WTC11 (cell line): ENCODE results near the gene MAST4. TPM values are rescaled to one million over a fixed set of nuclear protein-coding genes. Genes with fewer than 3 reads are reported as not detected.
A peak's percentile ranks its signal among the peaks of the same experiment; 100 is the strongest.

Experiments used
- ATAC-seq: fragments of 200-7000 bp; cut with Tn5 transposase; 2 replicates; pipeline ENCODE4 v1.10.0; 2021; ENCODE audit warnings: mild to moderate bottlenecking, moderate library complexity
- CTCF ChIA-PET: fragments of 300-600 bp; sonication (Branson Sonifier 250); formaldehyde crosslinking; loops from one replicate; lab custom pipeline; 2021; ENCODE audit warnings: antibody characterized with exemption; lab: Charles Lee
- POLR2A ChIA-PET: fragments of 350-600 bp; sonication (Branson Sonifier 250); formaldehyde crosslinking; loops from one replicate; lab custom pipeline; 2021; ENCODE audit warnings: antibody characterized with exemption; lab: Charles Lee
- DNase-seq: peaks from one replicate; pipeline ENCODE4 v3.0.0; 2021; ENCODE audit warnings: low spot score
- H3K27ac Mint-ChIP-seq: 2 replicates; pipeline ENCODE4 v1.8.0; 2021; ENCODE audit warnings: mixed read lengths
- H3K27me3 Mint-ChIP-seq: 2 replicates; pipeline ENCODE4 v1.8.0; 2021; ENCODE audit warnings: low read depth, mild to moderate bottlenecking, moderate library complexity, mixed read lengths
- H3K36me3 Mint-ChIP-seq: 2 replicates; pipeline ENCODE4 v1.8.0; 2021; ENCODE audit warnings: mixed read lengths
- H3K4me1 Mint-ChIP-seq: 2 replicates; pipeline ENCODE4 v1.8.0; 2022; ENCODE audit warnings: mixed read lengths
- H3K4me3 Mint-ChIP-seq: 2 replicates; pipeline ENCODE4 v1.8.0; 2021; ENCODE audit warnings: mild to moderate bottlenecking, moderate library complexity, mixed read lengths
- H3K9me3 Mint-ChIP-seq: 2 replicates; pipeline ENCODE4 v1.8.0; 2021; ENCODE audit warnings: mixed read lengths
- AR ChIP-seq: fragments of 250-450 bp; sonication (Bioruptor Pico); IDR thresholded peaks from 2 replicates; pipeline ENCODE4 v1.9.0; 2021; ENCODE audit warnings: mild to moderate bottlenecking
- FOXJ3 ChIP-seq: sonication (generic); formaldehyde crosslinking; IDR thresholded peaks from 2 replicates; pipeline ENCODE4 v1.9.0; 2021; ENCODE audit warnings: missing genetic modification reagents, mild to moderate bottlenecking, borderline replicate concordance
- IRF1 ChIP-seq: sonication (generic); formaldehyde crosslinking; IDR thresholded peaks from 2 replicates; pipeline ENCODE4 v1.8.0; 2023; ENCODE audit warnings: missing genetic modification reagents
- JAZF1 ChIP-seq: fragments of 250-450 bp; sonication (Bioruptor Pico); IDR thresholded peaks from 2 replicates; pipeline ENCODE4 v1.9.0; 2021; ENCODE audit warnings: moderate library complexity, mild to moderate bottlenecking, inconsistent platforms
- NFE2L1 ChIP-seq: sonication (generic); formaldehyde crosslinking; IDR thresholded peaks from 2 replicates; pipeline ENCODE4 v1.8.1; 2023; ENCODE audit warnings: missing genetic modification reagents
- RELA ChIP-seq: sonication (generic); formaldehyde crosslinking; IDR thresholded peaks from 2 replicates; pipeline ENCODE4 v1.8.1; 2022; ENCODE audit warnings: missing genetic modification reagents, mild to moderate bottlenecking, borderline replicate concordance
- SMAD3 ChIP-seq: sonication (generic); formaldehyde crosslinking; IDR thresholded peaks from 2 replicates; pipeline ENCODE4 v1.8.0; 2022; ENCODE audit warnings: missing genetic modification reagents, mild to moderate bottlenecking, borderline replicate concordance
- TCF7 ChIP-seq: sonication (generic); formaldehyde crosslinking; IDR thresholded peaks from 2 replicates; pipeline ENCODE4 v1.8.0; 2022; ENCODE audit warnings: mild to moderate bottlenecking, low read depth, missing genetic modification reagents, moderate library complexity
- TP53 ChIP-seq: sonication (generic); formaldehyde crosslinking; IDR thresholded peaks from 2 replicates; pipeline ENCODE4 v1.8.1; 2023; ENCODE audit warnings: mild to moderate bottlenecking, missing genetic modification reagents
- ZMAT4 ChIP-seq: fragments of 250-450 bp; sonication (Bioruptor Pico); IDR thresholded peaks from 2 replicates; pipeline ENCODE4 v1.9.0; 2021; ENCODE audit warnings: mild to moderate bottlenecking
- ZNF121 ChIP-seq: sonication (generic); formaldehyde crosslinking; IDR thresholded peaks from 2 replicates; pipeline ENCODE4 v1.8.0; 2023; ENCODE audit warnings: missing genetic modification reagents
- ZNF232 ChIP-seq: sonication (generic); formaldehyde crosslinking; IDR thresholded peaks from 2 replicates; pipeline ENCODE4 v1.8.0; 2022; ENCODE audit warnings: mild to moderate bottlenecking, missing genetic modification reagents
- ZNF396 ChIP-seq: fragments of 250-450 bp; sonication (Bioruptor Pico); IDR thresholded peaks from 2 replicates; pipeline ENCODE4 v1.8.0; 2021; ENCODE audit warnings: mild to moderate bottlenecking, moderate library complexity, borderline replicate concordance
- total RNA-seq: library from RNA; stranded (reverse); gene quantifications from 3 replicates; pipeline ENCODE4 v1.2.3, GENCODE V29; 2021
- TF ChIP-seq, protein P1 (sequence below): fragments of 200-600 bp; IDR thresholded peaks from 2 replicates; pipeline ENCODE4 v1.8.0; 2022; ENCODE audit warnings: antibody characterized with exemption
- TF ChIP-seq, protein P2 (sequence below): sonication (generic); formaldehyde crosslinking; IDR thresholded peaks from 2 replicates; pipeline ENCODE4 v1.8.1; 2023; ENCODE audit warnings: mild to moderate bottlenecking, moderate library complexity, missing genetic modification reagents
- TF ChIP-seq, protein P3 (sequence below): sonication (generic); formaldehyde crosslinking; IDR thresholded peaks from 2 replicates; pipeline ENCODE4 v1.8.1; 2023; ENCODE audit warnings: mild to moderate bottlenecking, missing genetic modification reagents

Gene MAST4
- total RNA-seq, 1 experiment from 2014 or later: 8.0 TPM

- TF ChIP-seq AR (CRISPR knock-in tag): no peak
- no peak for TF ChIP-seq RELA (CRISPR knock-in tag)
- TF ChIP-seq, protein P1, sequence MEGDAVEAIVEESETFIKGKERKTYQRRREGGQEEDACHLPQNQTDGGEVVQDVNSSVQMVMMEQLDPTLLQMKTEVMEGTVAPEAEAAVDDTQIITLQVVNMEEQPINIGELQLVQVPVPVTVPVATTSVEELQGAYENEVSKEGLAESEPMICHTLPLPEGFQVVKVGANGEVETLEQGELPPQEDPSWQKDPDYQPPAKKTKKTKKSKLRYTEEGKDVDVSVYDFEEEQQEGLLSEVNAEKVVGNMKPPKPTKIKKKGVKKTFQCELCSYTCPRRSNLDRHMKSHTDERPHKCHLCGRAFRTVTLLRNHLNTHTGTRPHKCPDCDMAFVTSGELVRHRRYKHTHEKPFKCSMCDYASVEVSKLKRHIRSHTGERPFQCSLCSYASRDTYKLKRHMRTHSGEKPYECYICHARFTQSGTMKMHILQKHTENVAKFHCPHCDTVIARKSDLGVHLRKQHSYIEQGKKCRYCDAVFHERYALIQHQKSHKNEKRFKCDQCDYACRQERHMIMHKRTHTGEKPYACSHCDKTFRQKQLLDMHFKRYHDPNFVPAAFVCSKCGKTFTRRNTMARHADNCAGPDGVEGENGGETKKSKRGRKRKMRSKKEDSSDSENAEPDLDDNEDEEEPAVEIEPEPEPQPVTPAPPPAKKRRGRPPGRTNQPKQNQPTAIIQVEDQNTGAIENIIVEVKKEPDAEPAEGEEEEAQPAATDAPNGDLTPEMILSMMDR: no peak
- TF ChIP-seq TP53 (CRISPR knock-in tag): no peak
- TF ChIP-seq TCF7: no peak
These were observed 122.3 kb downstream of the MAST4 start (continued) for GRCh38 chr5:66718374-66719002.

- DNase-seq (no peak), ATAC-seq (peak; percentile 97)
- H3K36me3 Mint-ChIP-seq: no peaks in the 10 kb centered on the region
- ChIA-PET CTCF (no interaction called here), POLR2A (no interaction called here)
- peaks cover 21% of the 10 kb centered on the region for H3K4me1 Mint-ChIP-seq
- H3K4me3 Mint-ChIP-seq: no peak overlapping the region
- H3K27me3 Mint-ChIP-seq: peaks cover 4% of the 10 kb centered on the region; the same call in 1 of the 2 replicates
- no peaks in the 10 kb centered on the region for H3K9me3 Mint-ChIP-seq
- TF ChIP-seq, protein P2, sequence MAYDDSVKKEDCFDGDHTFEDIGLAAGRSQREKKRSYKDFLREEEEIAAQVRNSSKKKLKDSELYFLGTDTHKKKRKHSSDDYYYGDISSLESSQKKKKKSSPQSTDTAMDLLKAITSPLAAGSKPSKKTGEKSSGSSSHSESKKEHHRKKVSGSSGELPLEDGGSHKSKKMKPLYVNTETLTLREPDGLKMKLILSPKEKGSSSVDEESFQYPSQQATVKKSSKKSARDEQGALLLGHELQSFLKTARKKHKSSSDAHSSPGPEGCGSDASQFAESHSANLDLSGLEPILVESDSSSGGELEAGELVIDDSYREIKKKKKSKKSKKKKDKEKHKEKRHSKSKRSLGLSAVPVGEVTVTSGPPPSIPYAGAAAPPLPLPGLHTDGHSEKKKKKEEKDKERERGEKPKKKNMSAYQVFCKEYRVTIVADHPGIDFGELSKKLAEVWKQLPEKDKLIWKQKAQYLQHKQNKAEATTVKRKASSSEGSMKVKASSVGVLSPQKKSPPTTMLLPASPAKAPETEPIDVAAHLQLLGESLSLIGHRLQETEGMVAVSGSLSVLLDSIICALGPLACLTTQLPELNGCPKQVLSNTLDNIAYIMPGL (CRISPR knock-in tag): no peak
- TF ChIP-seq, protein P3, sequence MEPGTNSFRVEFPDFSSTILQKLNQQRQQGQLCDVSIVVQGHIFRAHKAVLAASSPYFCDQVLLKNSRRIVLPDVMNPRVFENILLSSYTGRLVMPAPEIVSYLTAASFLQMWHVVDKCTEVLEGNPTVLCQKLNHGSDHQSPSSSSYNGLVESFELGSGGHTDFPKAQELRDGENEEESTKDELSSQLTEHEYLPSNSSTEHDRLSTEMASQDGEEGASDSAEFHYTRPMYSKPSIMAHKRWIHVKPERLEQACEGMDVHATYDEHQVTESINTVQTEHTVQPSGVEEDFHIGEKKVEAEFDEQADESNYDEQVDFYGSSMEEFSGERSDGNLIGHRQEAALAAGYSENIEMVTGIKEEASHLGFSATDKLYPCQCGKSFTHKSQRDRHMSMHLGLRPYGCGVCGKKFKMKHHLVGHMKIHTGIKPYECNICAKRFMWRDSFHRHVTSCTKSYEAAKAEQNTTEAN (CRISPR knock-in tag): no peak
- TF ChIP-seq ZNF396 (CRISPR knock-in tag): no peak
- TF ChIP-seq SMAD3 (CRISPR knock-in tag): no peak
- no peak for TF ChIP-seq RELA (CRISPR knock-in tag)
- no peak for TF ChIP-seq NFE2L1 (CRISPR knock-in tag)
- H3K27ac Mint-ChIP-seq: no peak overlapping the region; the same call in 1 of the 2 replicates
These were observed 124.6 kb downstream of the MAST4 start for GRCh38 chr5:66720780-66721179.

GRCh38 chr5:66722686-66723085, 126.5 kb downstream of the MAST4 start:
- ATAC-seq: no peak
- H3K36me3 Mint-ChIP-seq: no peaks in the 10 kb centered on the region
- no peaks in the 10 kb centered on the region for H3K9me3 Mint-ChIP-seq
- no peak for DNase-seq
- no peak overlapping the region for H3K27ac Mint-ChIP-seq
- H3K4me1 Mint-ChIP-seq: peaks cover 21% of the 10 kb centered on the region
- no peak overlapping the region for H3K4me3 Mint-ChIP-seq
- POLR2A ChIA-PET: no interaction called here
- peaks cover 4% of the 10 kb centered on the region; the same call in 1 of the 2 replicates for H3K27me3 Mint-ChIP-seq
- no peak for TF ChIP-seq IRF1 (CRISPR knock-in tag)
- no peak for TF ChIP-seq NFE2L1 (CRISPR knock-in tag)
- no peak for TF ChIP-seq ZNF121 (CRISPR knock-in tag)
- no peak for TF ChIP-seq FOXJ3
- TF ChIP-seq JAZF1: no peak
- no peak for TF ChIP-seq ZNF232 (CRISPR knock-in tag)
- TF ChIP-seq ZMAT4: no peak
- CTCF ChIA-PET: no interaction called here
